Activated naive CD4-positive, alpha-beta T cell treated with anti-CD3 and anti-CD28 coated beads, Interleukin-2, amount 50 U/mL, for 16 hours (primary cell): ENCODE measurements around the gene UPB1.

Experiments used
- DNase-seq: peaks from one replicate; pipeline ENCODE4 v3.0.0-alpha.2; 2020

The UPB1 gene

DNA sequence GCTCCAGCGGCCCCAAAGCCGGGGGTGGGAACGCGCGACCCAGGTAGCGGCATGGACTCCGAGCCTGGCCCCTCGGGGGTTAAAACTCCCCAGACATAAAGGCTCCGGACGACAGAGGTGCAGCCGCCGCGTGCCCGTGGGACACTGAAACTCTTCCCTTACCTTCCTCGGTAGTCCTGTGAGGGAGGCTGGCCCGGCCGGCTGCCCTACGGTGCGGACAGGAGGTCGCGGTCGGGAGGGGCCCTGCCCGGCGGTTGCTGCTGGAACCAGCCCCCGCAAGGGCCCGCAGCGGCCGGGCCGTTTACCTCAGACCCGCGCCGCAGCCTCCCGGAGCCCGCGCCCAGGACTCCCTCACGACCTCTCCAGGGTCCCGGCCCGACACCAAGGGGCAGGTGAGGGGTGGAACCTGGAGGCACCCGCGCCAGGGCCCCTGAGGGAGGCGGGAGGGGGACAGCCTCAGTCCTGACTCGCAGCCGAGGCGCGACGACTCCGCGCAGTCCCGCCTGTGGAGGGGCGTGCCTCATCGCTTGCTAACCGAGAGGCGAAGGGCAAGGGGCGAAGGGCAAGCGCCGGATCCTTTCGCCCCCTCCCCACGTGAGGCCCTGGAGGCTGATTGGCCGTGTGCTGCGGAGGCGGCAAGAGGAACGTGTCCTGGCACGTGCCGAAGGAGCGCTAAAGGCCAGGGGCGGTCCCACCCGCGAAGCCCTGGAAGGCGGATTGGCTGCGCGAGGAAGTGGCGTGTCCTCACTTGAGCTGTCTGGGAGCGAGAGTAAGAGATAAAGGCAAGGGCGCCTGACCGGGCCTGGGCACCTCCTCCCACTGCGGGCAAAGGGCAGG is at the start of gene UPB1:
Gene UPB1, plus strand, starts transcription at position 805 of the 837 bp plus-strand sequence. CDS start 72 bp downstream, outside the sequence.
- DNase-seq: no peak

- DNase-seq: no peak
These were observed 49.5 kb upstream of the UPB1 start for GRCh38 chr22:24445481-24446259.

DNA sequence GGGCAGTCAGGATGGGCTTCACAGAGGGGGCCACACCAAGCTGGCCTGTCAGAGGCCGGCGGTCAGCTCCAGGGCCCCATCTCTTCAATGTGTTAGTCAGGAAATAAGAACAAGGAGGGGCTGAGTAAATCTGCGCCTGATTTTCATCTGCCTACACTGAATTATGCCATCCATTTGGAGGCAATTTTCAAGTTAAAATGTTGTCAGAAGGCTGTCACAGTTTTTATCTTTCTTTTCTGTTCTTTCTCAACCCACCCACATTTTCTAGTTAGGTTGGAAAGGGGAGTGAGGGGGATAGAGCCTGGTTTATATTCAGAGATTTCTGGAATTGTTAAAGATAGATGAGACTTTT is 48.9 kb upstream of the UPB1 start:
- DNase-seq: no peak

- DNase-seq: no peak
These were observed 44.5 kb upstream of the UPB1 start for GRCh38 chr22:24450610-24451009.

DNA sequence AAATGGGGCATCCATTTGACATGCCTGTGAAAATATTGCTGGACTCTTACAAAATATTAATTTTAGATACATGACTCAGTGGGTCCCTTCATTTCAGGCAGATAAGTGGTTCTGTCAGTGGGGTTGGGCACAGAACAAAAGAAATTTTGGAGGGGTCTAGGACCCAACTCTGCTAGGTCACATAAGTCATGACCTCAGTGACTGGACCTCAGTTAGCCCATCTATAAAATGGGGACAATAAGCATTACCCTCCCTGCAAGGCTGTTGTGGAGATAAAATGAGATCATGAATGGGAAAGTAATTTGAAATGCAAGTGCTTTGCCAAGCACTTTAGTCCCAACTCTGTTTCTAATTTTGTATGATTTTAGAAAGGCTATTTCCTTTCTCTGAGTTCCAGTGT is 44.0 kb upstream of the UPB1 start:
- DNase-seq: no peak

GRCh38 chr22:24453853-24454252 is 41.3 kb upstream of the UPB1 start:
- DNase-seq: no peak

DNA sequence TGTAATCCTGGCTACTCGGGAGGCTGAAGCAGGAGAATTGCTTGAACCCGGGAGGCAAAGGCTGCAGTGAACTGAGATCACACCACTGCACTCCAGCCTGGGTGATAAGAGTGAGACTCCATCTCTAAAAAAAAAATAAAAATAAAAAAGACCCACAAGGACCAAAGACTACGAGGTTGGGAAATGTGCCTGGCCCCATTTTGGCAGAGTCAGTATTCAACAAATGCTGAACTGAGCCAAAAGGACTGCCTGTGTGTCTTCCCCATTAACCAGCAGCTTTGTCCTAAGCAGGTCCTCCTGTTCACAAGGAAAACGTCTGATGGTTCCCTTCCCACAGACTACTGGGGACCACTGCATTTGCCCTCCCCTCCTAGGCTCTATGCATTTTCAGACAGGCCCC is 40.1 kb upstream of the UPB1 start:
- no peak for DNase-seq

DNA sequence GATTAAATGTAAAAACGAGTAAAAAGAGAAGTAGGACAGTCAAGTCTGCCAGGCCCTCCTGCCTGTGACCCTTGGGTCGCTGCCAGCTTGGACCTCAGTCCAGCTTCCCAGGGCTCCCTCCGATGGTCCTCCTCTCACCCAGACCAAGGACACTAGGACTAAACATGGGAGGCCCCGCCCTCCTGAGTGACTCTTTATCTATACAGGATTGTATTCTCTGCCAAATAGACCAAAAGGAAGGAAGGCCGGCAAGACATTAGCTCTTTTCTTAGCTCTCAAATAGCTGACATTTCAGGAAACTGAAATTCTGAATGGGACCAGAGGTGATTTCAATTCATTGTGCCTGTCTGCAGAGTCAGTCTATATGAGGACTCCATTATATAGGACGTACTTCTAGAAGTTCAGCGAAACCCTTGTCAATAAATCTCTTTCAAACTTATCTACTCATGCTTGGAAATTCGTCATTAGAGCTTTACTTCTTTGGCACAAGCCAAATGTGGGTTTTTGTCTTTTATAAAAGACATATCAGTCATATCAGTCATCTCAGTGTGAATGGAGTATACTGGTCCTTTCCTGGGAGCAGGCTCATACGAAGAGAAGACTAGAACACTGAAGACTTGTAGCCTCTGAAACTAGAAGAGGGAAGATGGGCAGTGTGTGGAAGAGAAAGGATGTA is 39.2 kb upstream of the UPB1 start:
- no peak for DNase-seq

GRCh38 chr22:24457894-24458420 is 37.2 kb upstream of the UPB1 start:
- no peak for DNase-seq

GRCh38 chr22:24459911-24460310 is 35.2 kb upstream of the UPB1 start:
- DNase-seq: no peak

DNA sequence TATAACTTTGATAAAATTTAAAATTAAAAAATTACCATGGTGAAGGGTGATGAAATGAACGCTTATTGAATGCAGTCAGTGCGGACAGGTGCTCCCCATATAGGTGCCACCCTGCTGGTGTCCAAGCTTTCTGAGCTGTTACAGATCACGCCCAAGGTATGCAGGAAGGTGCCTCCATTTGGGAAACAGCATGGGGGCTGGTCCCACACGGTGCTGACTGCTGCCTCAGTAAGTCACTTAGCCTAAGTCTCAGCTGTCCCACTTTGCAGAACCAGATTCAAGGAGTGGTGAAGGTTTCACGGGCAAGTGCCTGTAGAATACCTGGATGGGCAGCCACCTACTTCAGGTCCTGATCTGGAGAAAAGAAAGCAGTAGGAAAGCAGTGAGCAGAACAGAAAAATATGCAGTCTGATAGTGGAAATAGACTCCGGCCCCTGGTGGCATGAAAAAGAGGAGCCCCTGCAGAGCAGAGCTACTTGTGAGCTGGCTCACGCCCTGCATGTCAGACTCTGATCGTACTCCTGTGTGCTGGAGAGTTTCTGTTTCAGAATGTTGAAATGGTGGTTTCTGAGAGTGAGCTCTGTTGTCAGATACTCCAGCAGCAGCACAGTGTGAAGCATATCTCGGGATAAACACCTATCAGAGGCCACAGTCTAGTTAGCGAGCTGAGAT is 34.6 kb upstream of the UPB1 start:
- DNase-seq: no peak

DNA sequence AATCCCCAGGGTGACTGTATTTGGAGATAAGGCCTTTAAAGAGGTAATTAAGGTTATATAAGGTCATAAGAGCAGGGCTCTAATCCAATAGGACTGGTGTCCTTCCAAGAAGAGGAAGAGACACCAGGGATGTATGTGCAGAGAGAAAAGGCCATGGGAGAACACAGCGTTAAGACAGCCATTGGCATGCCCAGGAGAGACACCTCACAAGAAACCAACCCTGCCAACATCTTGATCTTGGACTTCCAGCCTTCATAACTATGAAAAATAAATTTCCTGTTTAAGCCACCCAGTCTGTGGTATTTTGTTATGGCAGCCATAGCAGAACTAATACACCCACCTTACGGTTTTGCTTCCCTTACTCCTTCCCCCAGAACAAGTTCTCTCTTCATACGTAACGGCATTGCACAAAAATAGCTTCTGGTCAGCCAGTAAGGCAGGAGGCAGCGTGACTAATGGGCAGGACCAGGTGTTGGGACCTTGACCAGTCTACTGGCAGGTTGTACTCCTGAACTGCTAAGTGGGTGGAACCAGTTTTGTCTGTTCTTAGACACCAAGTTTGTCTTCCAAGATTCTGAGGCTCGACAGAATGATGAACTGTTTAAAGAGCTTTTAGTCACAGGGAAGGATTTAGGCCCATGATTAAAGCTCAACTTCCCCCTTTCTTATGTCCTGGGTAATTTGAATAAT is 31.9 kb upstream of the UPB1 start:
- DNase-seq: no peak

- no peak for DNase-seq
These were observed 29.6 kb upstream of the UPB1 start for GRCh38 chr22:24465566-24465965.

GRCh38 chr22:24465975-24466374 is 29.2 kb upstream of the UPB1 start:
- DNase-seq: no peak

- no peak for DNase-seq
These were observed 28.3 kb upstream of the UPB1 start for GRCh38 chr22:24466716-24467328.

DNA sequence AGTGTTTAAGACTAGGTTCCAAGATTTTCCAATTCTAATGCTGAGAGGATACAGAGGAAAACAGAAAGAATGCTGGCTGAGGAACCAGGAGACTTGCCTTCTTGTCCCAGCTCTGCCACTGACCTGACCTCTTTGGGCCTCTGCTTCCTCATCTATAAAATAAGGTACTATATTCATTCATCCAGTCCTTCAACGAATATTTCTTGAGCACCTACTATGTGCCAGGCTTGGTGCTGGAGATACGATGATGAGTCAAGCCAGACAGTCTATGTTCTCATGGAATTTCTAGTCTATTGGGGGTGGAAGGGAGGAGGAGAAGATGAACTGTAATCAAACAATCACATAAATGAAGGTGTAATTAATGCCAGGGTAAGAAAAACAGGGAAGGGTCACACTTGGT is 27.8 kb upstream of the UPB1 start:
- no peak for DNase-seq

GRCh38 chr22:24471570-24471969 is 23.6 kb upstream of the UPB1 start:
- DNase-seq: no peak

GRCh38 chr22:24473284-24473683 is 21.8 kb upstream of the UPB1 start:
- no peak for DNase-seq

DNA sequence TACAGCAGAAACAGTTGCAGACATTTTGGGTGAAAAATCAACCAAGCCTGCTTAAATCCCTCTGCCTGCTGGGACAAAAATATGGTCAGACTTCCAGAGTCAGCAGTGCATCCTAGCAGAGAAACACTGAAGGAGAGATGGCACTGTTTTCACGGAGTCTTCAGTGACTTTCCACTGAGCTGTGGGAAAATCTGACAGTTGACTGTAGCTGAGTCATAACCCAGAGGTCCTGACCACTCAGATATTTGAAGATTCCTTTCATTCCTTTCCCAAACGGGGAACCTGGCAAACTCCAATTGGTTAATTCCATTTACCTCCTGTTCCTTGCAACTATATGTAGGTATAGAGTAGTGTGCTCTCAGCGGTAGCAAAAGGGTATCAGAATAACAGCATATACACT is 20.9 kb upstream of the UPB1 start:
- DNase-seq: no peak

DNA sequence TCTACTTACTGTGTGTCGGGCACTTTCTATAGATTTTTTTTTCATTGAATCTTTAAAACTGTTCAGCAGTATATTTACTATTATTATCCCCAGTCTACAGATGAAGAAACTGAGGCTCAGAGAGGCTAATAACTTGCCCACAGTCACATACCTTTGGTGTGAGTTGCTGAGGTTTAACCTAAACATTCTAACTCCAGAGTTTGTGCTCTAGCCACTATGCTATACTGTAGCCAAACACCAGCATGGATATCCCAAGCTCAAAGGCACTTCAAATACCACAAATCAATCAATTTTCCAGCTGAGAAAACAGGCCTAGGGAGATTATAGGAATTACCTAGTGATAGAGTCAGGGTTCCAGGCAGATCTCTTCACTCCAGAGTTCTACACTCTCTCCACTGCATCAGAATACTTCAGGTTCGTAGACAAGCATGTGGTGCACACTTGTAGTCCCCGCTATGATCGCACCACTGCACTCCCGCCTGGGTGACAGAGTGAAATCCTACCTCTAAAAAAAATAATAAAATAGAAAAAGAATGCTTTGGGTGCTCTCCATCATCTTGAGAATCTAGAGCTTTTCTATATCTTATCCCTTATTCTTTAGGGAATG is 20.4 kb upstream of the UPB1 start:
- DNase-seq: no peak

DNA sequence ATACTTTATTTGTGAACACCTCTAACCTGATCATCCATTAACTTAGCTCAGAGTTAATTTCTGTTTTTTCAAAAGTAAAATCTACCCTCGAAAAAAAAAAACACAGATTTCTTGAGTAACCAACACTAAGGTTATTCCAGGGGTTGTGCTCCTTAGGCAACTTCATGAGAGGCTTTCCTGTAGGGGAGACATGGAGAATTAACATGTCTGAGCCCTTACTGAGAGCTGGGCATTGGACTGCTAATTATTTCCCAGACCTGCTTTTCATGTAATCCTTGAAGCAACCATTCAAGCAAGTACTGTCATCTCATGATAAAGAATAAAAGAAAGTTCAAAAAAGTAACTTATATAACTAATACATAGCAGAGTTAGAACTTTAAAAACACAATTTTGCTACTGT is 13.5 kb upstream of the UPB1 start:
- DNase-seq: no peak
